ENCODE measurements around the gene ATP7B. TPM values are rescaled to one million over a fixed set of nuclear protein-coding genes. Genes with fewer than 3 reads are reported as not detected.
"Not testable (repeated sequence)": the region's sequence is repeated elsewhere in the genome, so short reads cannot be mapped to it uniquely, and the experiment has no call there.

Gene ATP7B
- total RNA-seq, 1 donor from 2014 or later: 54.9 TPM

GRCh38 chr13:51922771-51923480, 88.3 kb downstream of the ATP7B start:
- DNase-seq (ENCODE audit: low spot score): no peak

GRCh38 chr13:51921790-51922740, 89.2 kb downstream of the ATP7B start:
- DNase-seq (ENCODE audit: low spot score): no peak

GRCh38 chr13:51920786-51921185, 90.5 kb downstream of the ATP7B start:
- DNase-seq (ENCODE audit: low spot score): no peak

GRCh38 chr13:51920267-51920666, 91.0 kb downstream of the ATP7B start:
- no peak for DNase-seq (ENCODE audit: low spot score)

- DNase-seq (ENCODE audit: low spot score): no peak
These were observed 91.7 kb downstream of the ATP7B start for GRCh38 chr13:51919531-51919930.

GRCh38 chr13:51916962-51917361, 94.3 kb downstream of the ATP7B start:
- no peak for DNase-seq (ENCODE audit: low spot score)

GRCh38 chr13:51916051-51916818, 95.0 kb downstream of the ATP7B start:
- no peak for DNase-seq (ENCODE audit: low spot score)

- DNase-seq (ENCODE audit: low spot score): no peak
These were observed 97.1 kb downstream of the ATP7B start for GRCh38 chr13:51914137-51914493.

- no peak for DNase-seq (ENCODE audit: low spot score)
These were observed 97.7 kb downstream of the ATP7B start for GRCh38 chr13:51913421-51914136.

- DNase-seq (ENCODE audit: low spot score): no peak
These were observed 98.6 kb downstream of the ATP7B start for GRCh38 chr13:51912511-51913225.

- peak; percentile 39 for DNase-seq (ENCODE audit: low spot score)
These were observed 99.2 kb downstream of the ATP7B start for GRCh38 chr13:51912091-51912490.

- DNase-seq (ENCODE audit: low spot score): no peak
These were observed 100.7 kb downstream of the ATP7B start for GRCh38 chr13:51910508-51910907.

GRCh38 chr13:51909265-51909664, 102.0 kb downstream of the ATP7B start:
- DNase-seq (ENCODE audit: low spot score): not testable (repeated sequence)

GRCh38 chr13:51907040-51907732, 104.1 kb downstream of the ATP7B start:
- no peak for DNase-seq (ENCODE audit: low spot score)

GRCh38 chr13:51906581-51906980, 104.7 kb downstream of the ATP7B start:
- DNase-seq (ENCODE audit: low spot score): peak; percentile 20

- DNase-seq (ENCODE audit: low spot score): no peak
These were observed 105.5 kb downstream of the ATP7B start for GRCh38 chr13:51905787-51906186.

GRCh38 chr13:51902776-51903175, 108.5 kb downstream of the ATP7B start:
- DNase-seq (ENCODE audit: low spot score): no peak

- DNase-seq (ENCODE audit: low spot score): no peak
These were observed 110.8 kb downstream of the ATP7B start for GRCh38 chr13:51900471-51900870.

GRCh38 chr13:51895906-51896888, 115.1 kb downstream of the ATP7B start:
- peak; percentile 27 for DNase-seq (ENCODE audit: low spot score)

Measured in mucosa of gallbladder (tissue), 1 donor.